ENCODE measurements around the gene PHLPP2.
A peak's percentile ranks its signal among the peaks of the same experiment; 100 is the strongest.
"Not testable (repeated sequence)": the region's sequence is repeated elsewhere in the genome, so short reads cannot be mapped to it uniquely, and the experiment has no call there.

The PHLPP2 gene

GRCh38 chr16:71722801-71723536 lies 1.5 kb downstream of the PHLPP2 start:
- DNase-seq, result peak; percentile 9 to 41 (median 24)

- no peak for DNase-seq
Observed at GRCh38 chr16:71721066-71721740, 3.3 kb downstream of the PHLPP2 start.

GRCh38 chr16:71712501-71712900 lies 12.0 kb downstream of the PHLPP2 start:
- no peak for DNase-seq

- DNase-seq, result no peak
Observed at GRCh38 chr16:71711789-71712188, 12.7 kb downstream of the PHLPP2 start.

GRCh38 chr16:71709229-71709781 lies 15.2 kb downstream of the PHLPP2 start:
- no peak for DNase-seq

- DNase-seq, result no peak
Observed at GRCh38 chr16:71708696-71709095, 15.8 kb downstream of the PHLPP2 start.

- no peak for DNase-seq
Observed at GRCh38 chr16:71707199-71707598, 17.3 kb downstream of the PHLPP2 start.

GRCh38 chr16:71706046-71706445 lies 18.5 kb downstream of the PHLPP2 start:
- no peak for DNase-seq

- no peak for DNase-seq
Observed at GRCh38 chr16:71703333-71703732, 21.2 kb downstream of the PHLPP2 start.

GRCh38 chr16:71700831-71701230 lies 23.7 kb downstream of the PHLPP2 start:
- no peak for DNase-seq

GRCh38 chr16:71698491-71698890 lies 26.0 kb downstream of the PHLPP2 start:
- DNase-seq, result no peak

- no peak for DNase-seq
Observed at GRCh38 chr16:71693164-71693563, 31.3 kb downstream of the PHLPP2 start.

GRCh38 chr16:71689901-71690300 lies 34.6 kb downstream of the PHLPP2 start:
- no peak for DNase-seq

- DNase-seq, result no peak
Observed at GRCh38 chr16:71687861-71688260, 36.6 kb downstream of the PHLPP2 start.

GRCh38 chr16:71684280-71684679 lies 40.2 kb downstream of the PHLPP2 start:
- DNase-seq, result not testable (repeated sequence)

GRCh38 chr16:71681360-71681759 lies 43.1 kb downstream of the PHLPP2 start:
- no peak for DNase-seq

GRCh38 chr16:71676236-71676635 lies 48.3 kb downstream of the PHLPP2 start:
- DNase-seq, result no peak

- no peak for DNase-seq
Observed at GRCh38 chr16:71675380-71675779, 49.1 kb downstream of the PHLPP2 start.

GRCh38 chr16:71674229-71674628 lies 50.3 kb downstream of the PHLPP2 start:
- DNase-seq, result no peak

GRCh38 chr16:71673582-71673973 lies 50.9 kb downstream of the PHLPP2 start:
- DNase-seq, result no peak

- no peak for DNase-seq
Observed at GRCh38 chr16:71672803-71673581, 51.5 kb downstream of the PHLPP2 start.

- no peak for DNase-seq
Observed at GRCh38 chr16:71672125-71672524, 52.4 kb downstream of the PHLPP2 start.

- DNase-seq, result no peak
Observed at GRCh38 chr16:71671165-71671564, 53.3 kb downstream of the PHLPP2 start.

All from activated naive CD4-positive, alpha-beta T cell (primary cell).